ENCODE data around the gene LRMDA.

LRMDA gene

DNA sequence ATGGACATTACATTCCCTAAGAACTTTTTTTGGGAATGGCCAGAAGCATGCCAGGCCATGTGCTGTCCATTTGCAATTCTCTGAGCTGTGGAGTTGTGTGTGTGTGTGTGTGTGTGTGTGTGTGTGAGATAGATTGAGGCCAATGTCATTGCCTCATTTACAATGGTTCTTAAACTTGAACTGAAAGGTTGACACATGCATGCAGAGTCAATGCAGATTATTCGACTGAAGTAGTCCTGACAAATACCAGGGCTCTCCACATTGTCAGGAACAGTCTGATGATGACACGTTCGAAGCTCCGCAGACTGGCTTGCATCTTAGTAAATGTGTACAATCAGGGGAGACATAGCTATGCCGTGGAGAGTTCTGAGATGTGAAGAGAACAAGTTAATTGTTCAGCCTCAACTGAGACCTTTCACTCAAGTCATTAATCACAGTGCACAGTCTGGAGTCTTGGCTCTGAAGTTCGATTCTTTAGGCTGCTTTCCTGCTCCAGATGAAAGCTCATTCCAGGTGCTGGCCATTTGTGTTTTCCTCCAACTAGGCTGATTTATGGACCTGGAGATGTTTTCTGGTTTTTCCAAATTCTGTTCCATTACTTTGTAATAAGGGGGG is 921.9 kb downstream of the LRMDA start:
- no peak overlapping the region for H3K4me3 ChIP-seq (ENCODE audit: low read depth, low read length)
- TF ChIP-seq, protein P1, sequence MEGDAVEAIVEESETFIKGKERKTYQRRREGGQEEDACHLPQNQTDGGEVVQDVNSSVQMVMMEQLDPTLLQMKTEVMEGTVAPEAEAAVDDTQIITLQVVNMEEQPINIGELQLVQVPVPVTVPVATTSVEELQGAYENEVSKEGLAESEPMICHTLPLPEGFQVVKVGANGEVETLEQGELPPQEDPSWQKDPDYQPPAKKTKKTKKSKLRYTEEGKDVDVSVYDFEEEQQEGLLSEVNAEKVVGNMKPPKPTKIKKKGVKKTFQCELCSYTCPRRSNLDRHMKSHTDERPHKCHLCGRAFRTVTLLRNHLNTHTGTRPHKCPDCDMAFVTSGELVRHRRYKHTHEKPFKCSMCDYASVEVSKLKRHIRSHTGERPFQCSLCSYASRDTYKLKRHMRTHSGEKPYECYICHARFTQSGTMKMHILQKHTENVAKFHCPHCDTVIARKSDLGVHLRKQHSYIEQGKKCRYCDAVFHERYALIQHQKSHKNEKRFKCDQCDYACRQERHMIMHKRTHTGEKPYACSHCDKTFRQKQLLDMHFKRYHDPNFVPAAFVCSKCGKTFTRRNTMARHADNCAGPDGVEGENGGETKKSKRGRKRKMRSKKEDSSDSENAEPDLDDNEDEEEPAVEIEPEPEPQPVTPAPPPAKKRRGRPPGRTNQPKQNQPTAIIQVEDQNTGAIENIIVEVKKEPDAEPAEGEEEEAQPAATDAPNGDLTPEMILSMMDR (IDR thresholded peaks at IDR 0.05; ENCODE audit: insufficient read depth, low read depth, low read length, missing control alignments) = no peak
- DNase-seq (ENCODE audit: low read depth) = no peak

DNA sequence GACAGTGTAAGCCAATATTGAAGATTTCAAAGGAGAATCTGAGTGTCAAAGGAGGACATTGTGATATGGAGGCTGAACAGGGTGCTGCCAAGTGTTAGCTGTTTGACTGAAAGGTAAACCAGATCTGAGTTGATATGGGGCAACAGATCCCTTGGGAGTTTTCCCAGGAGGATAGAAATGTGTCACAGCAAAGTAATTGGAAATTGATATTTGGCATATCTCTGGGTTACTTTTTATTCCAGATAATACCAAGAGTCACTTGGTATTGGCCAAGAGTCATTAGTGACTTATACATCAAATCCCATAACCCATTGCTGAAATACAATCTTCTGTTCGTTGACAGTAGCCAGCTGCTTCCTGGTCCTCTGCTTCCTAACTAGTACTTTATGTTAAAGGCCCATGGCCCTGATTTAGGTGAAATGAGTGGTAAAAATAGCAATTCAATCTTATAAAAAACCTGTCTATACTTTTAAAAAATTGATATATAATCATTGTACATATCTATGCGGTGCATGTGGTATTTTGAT is 922.9 kb downstream of the LRMDA start:
- TF ChIP-seq, protein P1 (IDR thresholded peaks at IDR 0.05; ENCODE audit: insufficient read depth, low read depth, low read length, missing control alignments) = no peak
- DNase-seq (ENCODE audit: low read depth) = no peak
- H3K4me3 ChIP-seq (ENCODE audit: low read depth, low read length) = no peak overlapping the region

DNA sequence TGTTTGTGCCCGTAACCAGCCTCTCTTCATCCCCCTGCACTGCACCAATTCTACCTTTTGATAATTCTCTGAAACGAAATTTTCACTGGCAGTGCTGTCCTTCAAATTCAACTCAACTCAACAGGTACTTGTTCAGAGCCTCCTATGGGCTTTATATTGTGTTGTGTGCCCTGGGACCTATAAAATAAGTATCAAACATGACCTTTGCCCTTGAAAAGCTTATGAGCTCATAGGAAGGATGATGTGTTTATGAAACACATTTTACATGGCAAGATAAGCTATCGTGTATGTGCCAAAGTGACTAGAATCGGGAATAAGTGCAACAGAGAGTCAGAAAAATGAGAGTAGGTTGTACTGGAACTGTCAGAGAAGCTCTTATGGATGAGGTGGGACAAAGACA is 923.5 kb downstream of the LRMDA start:
- TF ChIP-seq, protein P1 (IDR thresholded peaks at IDR 0.05; ENCODE audit: insufficient read depth, low read depth, low read length, missing control alignments) = no peak

DNA sequence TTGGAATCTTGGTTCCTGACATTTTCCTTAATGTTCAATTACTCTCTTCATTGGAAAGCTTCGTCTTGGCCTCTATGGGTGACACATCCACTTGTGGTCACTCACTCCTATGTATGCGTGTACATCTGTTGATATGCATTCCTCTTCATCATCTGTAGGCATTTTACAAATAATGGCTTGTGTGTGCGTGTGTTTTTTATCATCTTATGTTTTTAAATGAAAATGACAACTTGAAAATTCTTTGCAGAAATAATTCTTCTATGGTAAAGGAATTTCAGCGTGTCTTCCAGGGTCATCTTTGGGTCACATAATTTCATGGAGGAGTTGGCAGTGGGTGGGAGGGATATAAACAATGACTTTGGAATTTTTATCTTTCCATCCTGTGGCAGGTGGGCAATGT is 925.1 kb downstream of the LRMDA start:
- DNase-seq (ENCODE audit: low read depth) = no peak
- H3K4me3 ChIP-seq (ENCODE audit: low read depth, low read length) = no peak overlapping the region
- TF ChIP-seq, protein P1 (IDR thresholded peaks at IDR 0.05; ENCODE audit: insufficient read depth, low read depth, low read length, missing control alignments) = no peak

More for the DNA sequence above, 923.5 kb downstream of the LRMDA start:
- DNase-seq (ENCODE audit: low read depth) = no peak
- no peak overlapping the region for H3K4me3 ChIP-seq (ENCODE audit: low read depth, low read length)

DNA sequence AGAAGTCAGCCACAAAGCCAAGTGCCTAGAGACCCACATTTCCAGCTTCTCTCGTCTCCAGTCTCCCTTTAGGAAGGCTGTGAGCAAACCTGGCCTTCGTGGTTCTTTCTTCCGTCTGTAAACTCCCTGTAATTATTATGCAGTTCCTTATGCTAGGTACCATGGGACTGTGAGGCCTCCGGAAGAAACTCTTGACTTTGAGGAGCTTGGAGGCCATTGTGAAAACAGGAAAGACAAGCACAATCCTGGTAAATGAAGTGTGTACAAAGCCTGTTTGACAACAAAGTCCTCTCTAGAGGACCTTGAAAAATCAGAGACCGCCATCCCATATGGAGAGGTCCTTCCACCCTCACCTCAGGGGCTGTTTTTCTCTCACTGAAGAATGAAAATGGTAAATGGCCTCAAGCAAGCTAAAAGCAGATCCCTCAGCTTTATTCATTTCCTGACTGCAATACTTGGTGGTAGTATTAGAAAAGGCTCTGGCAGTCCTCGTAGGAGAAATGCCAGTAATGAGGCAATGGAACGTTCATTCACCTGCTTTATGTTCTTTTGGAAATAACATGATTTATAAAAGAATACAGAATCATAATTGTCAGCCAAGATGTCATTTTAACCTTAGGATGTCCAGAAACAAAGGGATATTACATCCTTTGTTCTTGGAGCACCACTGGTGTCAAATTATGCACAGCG is 926.4 kb downstream of the LRMDA start:
- no peak for DNase-seq (ENCODE audit: low read depth)

DNA sequence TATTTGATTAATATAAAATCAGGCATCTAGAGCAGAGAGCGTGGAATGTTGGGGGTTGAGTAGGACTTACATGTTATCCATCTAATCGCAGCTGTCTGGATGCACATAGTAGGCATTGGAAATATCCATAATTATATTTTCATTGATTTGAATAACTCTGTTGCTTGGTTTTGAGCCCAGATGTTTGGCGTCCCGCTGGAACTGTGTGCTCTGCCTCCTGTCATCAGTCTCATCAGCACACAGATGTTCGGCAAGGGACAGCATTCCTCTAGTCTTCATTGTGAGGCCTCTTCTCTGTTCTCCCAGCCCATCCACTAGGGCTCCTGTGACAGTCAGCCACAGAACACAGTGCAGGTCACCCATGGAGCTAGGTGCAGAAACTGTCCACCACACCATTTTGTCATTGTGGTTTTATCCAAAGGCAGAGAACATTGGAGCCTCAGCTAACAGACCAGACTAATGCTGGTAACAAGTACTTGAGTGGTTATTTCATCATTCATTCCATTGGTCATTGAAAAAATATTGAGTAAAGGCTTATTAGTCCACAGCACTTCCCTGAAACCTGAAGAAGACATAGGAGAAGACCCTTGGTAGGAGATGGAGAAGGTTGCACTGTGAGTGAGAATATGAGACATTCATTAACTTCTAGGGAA is 927.4 kb downstream of the LRMDA start:
- no peak for DNase-seq (ENCODE audit: low read depth)
- TF ChIP-seq, protein P1 (IDR thresholded peaks at IDR 0.05; ENCODE audit: insufficient read depth, low read depth, low read length, missing control alignments) = no peak
- no peak overlapping the region for H3K4me3 ChIP-seq (ENCODE audit: low read depth, low read length)

More for the DNA sequence above, 926.4 kb downstream of the LRMDA start:
- H3K4me3 ChIP-seq (ENCODE audit: low read depth, low read length) = no peak overlapping the region
- TF ChIP-seq, protein P1 (IDR thresholded peaks at IDR 0.05; ENCODE audit: insufficient read depth, low read depth, low read length, missing control alignments) = no peak
